Thymus (tissue), 11 donors: ENCODE data around the gene CX3CR1. TPM values are rescaled to one million over a fixed set of nuclear protein-coding genes. Genes with fewer than 3 reads are reported as not detected.
A peak's percentile ranks its signal among the peaks of the same experiment; 100 is the strongest.

Experiments used
- DNase-seq, 9 donors: peaks; one replicate each; pipeline ENCODE4 v3.0.0-alpha.2; 2013; ENCODE audit warnings: low spot score in 9 of 9, low read depth in 6 of 9, missing footprints in 1 of 9
- H3K27ac ChIP-seq, 2 donors: one replicate each; pipeline ENCODE4 v1.5.1; 2013; ENCODE audit warnings: control low read depth in 1 of 2, low read depth in 1 of 2, low read length in 1 of 2, mild to moderate bottlenecking in 1 of 2, moderate library complexity in 1 of 2
- H3K27me3 ChIP-seq, 2 donors: one replicate each; pipeline ENCODE4 v1.5.1; 2013; ENCODE audit warnings: low read length in 1 of 2; ENCODE audit not compliant: control insufficient read depth in 2 of 2, insufficient read depth in 1 of 2
- H3K36me3 ChIP-seq, 2 donors: one replicate each; pipeline ENCODE4 v1.5.1; 2013; ENCODE audit warnings: low read length in 1 of 2, mild to moderate bottlenecking in 1 of 2, moderate library complexity in 1 of 2; ENCODE audit not compliant: control insufficient read depth in 2 of 2, insufficient read depth in 2 of 2
- H3K4me1 ChIP-seq, 2 donors: one replicate each; pipeline ENCODE4 v1.5.1; 2013; ENCODE audit warnings: low read length in 2 of 2; ENCODE audit not compliant: control insufficient read depth in 2 of 2, insufficient read depth in 2 of 2
- H3K4me3 ChIP-seq, 2 donors: one replicate each; pipeline ENCODE4 v1.5.1; 2013; ENCODE audit warnings: low read length in 2 of 2, control low read depth in 1 of 2, mild to moderate bottlenecking in 1 of 2
- H3K9me3 ChIP-seq, 2 donors: one replicate each; pipeline ENCODE4 v1.5.1; 2013; ENCODE audit warnings: low read length in 1 of 2, mild to moderate bottlenecking in 1 of 2; ENCODE audit not compliant: control insufficient read depth in 2 of 2, insufficient read depth in 1 of 2
- WGBS: extraction: QIAGEN DNeasy Blood & Tissue Kit; methylation state at CpG from one replicate; pipeline ENCODE4 v1.1.7; 2013; 5-methylcytosine and 5-hydroxymethylcytosine counted together
- polyA plus RNA-seq: library from polyadenylated mRNA; stranded (reverse); fragments of 200-250 nt; gene quantifications from one replicate; pipeline ENCODE4 v1.2.3, GENCODE V29; 2013
- total RNA-seq: library from RNA; stranded (reverse); fragments of 120-200 nt; gene quantifications from one replicate; pipeline ENCODE4 v1.2.4, GENCODE V29; 2013
- donor health status: healthy.

CX3CR1 gene
- total and polyA plus RNA-seq, 2 donors: 0.55 to 2.3 TPM

DNA sequence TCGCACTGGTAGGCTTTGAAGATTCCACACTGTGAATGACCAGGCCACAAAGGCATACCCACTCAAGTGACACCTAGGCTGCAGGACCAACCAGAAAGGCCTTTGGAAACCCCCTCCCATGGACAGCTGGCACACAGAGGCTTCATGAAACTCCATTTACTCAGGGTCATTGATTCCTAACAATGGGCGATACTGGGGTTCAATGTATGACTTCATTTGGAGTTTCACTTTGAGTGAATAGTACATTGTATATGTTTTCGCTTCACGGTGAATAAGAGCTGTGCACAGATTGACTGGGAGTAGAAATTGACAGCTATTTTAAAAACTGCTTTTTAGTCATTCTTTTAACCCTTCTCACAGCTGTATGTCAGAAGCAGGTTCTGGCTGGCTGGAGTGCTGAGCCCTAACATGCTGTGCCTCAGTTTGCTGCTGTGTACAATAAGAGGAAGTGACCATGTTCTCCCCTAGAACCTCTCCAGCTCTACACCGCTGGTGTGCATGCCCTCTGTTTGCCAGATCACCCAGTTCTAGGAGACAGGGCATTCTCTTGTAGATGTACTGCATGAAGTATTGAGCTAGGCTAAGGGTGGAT is 15.4 kb upstream of the CX3CR1 start:
- peak overlapping the region in 1 of 2 donors; percentile 59 for H3K27ac ChIP-seq
- H3K4me3 ChIP-seq: no peak overlapping the region
- peaks cover 25 to 55% of the 10 kb centered on the region in 2 donors for H3K4me1 ChIP-seq
- no peaks in the 10 kb centered on the region for H3K27me3 ChIP-seq
- 94% methylated on average over 5 of the region's 5 CpGs for WGBS
- no peaks in the 10 kb centered on the region for H3K36me3 ChIP-seq
- H3K9me3 ChIP-seq: peaks cover 3 to 10% of the 10 kb centered on the region in 2 donors
- DNase-seq: peak in 1 of 9 donors; percentile 18

DNA sequence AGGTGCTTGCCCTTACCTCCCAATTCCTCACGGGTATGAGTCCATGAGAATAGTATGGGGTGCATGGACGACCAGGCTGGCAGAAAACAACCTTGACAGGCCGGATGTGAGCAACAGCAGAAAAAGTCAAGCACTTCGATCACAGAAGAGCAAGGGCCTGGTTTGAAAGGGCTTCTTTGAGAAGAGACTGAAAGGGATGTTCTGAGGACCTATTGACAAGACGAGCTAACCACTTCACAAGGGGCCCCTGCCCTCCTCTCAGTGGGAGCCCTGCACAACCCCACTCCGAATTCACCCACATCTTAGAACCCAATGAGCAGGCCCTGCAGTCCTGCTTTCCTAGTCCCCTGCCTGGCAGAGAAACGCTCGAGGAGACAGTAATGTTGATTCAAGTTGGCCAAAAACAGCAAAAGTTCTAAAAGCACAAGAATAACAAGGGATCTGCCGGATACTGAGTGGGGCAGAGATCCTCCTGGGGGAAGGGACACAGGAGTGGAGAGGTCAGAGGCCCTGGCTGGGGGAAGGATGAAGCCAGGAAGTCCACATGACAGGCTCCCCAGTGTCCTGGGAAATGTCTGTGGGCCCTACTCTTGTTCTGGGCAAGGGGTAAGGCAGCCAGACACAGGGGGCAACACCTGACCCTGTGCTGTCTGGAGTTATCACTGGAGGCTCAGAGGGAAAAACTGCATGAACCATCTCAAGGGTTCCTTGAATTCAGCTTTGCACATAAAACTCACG is 14.8 kb upstream of the CX3CR1 start:
- H3K4me1 ChIP-seq: peaks cover 25 to 62% of the 10 kb centered on the region in 2 donors
- peak overlapping the region; percentile 59 to 61 for H3K27ac ChIP-seq
- H3K9me3 ChIP-seq: peaks cover 3 to 10% of the 10 kb centered on the region in 2 donors
- DNase-seq: peak in 3 of 9 donors; percentile 37 to 78 (median 53)
- WGBS: 33% methylated on average over 10 of the region's 10 CpGs
- H3K27me3 ChIP-seq: no peaks in the 10 kb centered on the region
- H3K4me3 ChIP-seq: no peak overlapping the region
- H3K36me3 ChIP-seq: no peaks in the 10 kb centered on the region

DNA sequence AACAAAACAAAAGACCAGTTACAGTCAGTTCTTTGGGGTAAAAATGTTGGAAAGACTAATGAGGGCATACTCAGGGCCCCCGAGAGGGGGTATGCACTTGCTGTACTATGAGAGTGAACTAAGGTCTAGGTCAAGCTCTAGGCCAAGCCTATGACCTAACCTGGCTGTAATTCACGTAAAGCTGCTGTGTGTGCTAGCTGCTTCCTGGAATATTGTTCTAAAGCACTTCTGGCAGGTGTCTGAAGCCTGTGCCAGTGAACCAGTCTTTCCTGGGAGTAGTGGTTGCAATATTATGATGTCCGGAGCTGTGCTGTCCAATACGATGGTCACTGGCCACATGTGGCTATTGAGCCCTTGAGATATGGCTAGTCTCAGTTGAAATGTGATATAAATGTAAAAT is 13.1 kb upstream of the CX3CR1 start:
- Histone ChIP-seq H3K9me3 (peaks cover 0 to under 1% of the 10 kb centered on the region in 2 donors), H3K4me3 (no peak overlapping the region), H3K4me1 (peaks cover 28 to 74% of the 10 kb centered on the region in 2 donors), H3K27me3 (no peaks in the 10 kb centered on the region), H3K27ac (peak overlapping the region in 1 of 2 donors; percentile 54), H3K36me3 (no peaks in the 10 kb centered on the region)
- DNase-seq: no peak
- WGBS: 88% methylated on average over 4 of the region's 4 CpGs

DNA sequence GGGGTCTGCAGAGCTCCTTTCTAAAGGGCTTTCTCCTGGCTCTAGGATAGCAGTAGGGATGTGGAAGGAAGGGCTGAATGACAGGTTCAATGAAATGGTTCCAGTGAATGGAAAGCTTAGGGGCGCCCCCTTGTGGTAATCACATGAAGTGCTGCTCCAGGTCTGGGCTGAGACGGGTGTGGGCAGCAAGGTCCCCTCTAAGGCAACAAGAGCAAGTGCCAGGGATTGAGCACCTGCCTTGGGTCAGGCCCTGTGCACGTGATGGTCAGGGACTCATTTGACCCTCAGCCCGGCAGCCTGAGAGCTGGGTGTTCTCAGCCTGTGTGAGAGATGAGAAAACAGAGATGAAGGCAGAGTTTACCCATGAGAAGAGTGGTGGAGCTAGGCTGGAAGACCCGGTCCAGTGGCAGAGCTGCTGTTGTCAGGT is 12.1 kb upstream of the CX3CR1 start:
- Histone ChIP-seq H3K36me3 (no peaks in the 10 kb centered on the region), H3K4me1 (peaks cover 28 to 74% of the 10 kb centered on the region in 2 donors), H3K9me3 (no peaks in the 10 kb centered on the region), H3K4me3 (no peak overlapping the region), H3K27ac (no peak overlapping the region), H3K27me3 (no peaks in the 10 kb centered on the region)
- peak in 7 of 9 donors; percentile 43 to 80 (median 62) for DNase-seq
- WGBS: 37% methylated on average over 5 of the region's 5 CpGs

DNA sequence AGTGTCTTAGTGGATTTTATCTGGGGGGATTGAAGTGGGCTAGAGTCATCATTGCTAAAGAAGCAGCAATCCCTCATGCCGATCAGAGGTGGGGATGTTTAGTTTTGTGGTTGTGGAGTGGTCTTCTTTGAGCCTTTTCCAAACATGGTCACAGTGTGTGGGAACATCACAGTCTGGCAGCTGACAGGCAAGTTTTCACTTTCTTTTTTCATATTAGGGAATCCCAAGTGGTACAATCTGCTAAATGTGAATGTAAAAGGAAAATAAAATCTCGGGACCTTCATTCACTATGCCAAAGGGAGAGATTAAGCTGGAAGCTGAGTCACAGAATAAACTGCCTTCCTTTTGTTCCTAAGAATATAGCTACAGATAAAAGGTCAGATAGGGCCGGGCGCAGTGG is 10.4 kb upstream of the CX3CR1 start:
- H3K27me3 ChIP-seq: no peaks in the 10 kb centered on the region
- H3K27ac ChIP-seq: peak overlapping the region in 1 of 2 donors; percentile 21
- WGBS: 69% methylated on average over 4 of the region's 4 CpGs
- H3K4me3 ChIP-seq: no peak overlapping the region
- no peak for DNase-seq
- peaks cover 20 to 61% of the 10 kb centered on the region in 2 donors for H3K4me1 ChIP-seq
- H3K9me3 ChIP-seq: no peaks in the 10 kb centered on the region
- no peaks in the 10 kb centered on the region for H3K36me3 ChIP-seq

DNA sequence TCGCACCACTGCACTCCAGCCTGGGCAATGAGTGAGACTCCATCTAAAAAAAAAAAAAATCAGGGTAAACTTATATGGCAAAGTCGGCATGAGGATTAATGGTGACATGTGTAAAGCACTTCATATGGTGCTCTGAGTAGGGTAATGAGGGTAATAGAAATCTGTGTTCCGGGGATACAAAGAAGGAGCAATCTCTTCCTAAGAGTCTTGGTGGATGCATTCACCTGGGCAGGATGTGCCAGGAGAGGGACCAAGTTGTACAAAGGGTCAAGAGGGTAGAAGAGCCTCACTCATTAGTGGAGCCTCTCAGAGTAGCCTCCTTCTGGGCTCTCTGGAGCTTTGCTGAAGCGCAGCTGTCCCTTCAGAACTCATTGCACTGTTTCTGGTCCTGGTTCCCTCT is 9.3 kb upstream of the CX3CR1 start:
- H3K27ac ChIP-seq: no peak overlapping the region
- WGBS: 94% methylated on average over 4 of the region's 4 CpGs
- no peak for DNase-seq
- no peaks in the 10 kb centered on the region for H3K36me3 ChIP-seq
- no peak overlapping the region for H3K4me3 ChIP-seq
- H3K4me1 ChIP-seq: peaks cover 8 to 57% of the 10 kb centered on the region in 2 donors
- H3K27me3 ChIP-seq: no peaks in the 10 kb centered on the region
- no peaks in the 10 kb centered on the region for H3K9me3 ChIP-seq

DNA sequence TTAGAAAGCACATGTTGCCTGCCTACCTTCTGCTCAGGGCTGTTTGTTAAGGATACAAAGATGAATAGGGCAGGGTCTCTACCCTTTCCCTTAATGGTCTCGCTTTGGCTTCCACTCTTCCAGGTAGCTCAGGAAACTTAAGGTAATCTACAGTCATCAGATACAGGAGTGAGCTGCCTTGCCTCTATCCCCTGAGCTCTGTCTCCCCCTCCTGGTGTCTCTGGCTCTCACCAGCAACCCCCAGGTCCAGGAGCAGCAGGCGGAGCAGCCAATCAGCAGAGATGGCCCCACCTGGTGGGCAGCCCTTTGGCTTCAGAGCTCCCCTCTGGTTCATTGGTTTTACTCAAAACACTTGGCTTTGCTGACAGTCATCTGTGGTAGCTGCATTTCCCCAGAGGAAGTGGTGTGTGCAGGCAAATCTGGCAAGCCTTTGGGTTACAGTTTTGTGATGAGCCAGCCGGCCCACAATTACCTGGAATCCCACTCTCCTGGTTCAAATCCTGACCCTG is 8.5 kb upstream of the CX3CR1 start:
- no peak overlapping the region for H3K4me3 ChIP-seq
- DNase-seq: peak; percentile 70 to 93 (median 84)
- no peaks in the 10 kb centered on the region for H3K27me3 ChIP-seq
- H3K27ac ChIP-seq: no peak overlapping the region
- H3K4me1 ChIP-seq: peaks cover 7 to 51% of the 10 kb centered on the region in 2 donors
- no peaks in the 10 kb centered on the region for H3K36me3 ChIP-seq
- WGBS: 5% methylated on average over 3 of the region's 3 CpGs
- no peaks in the 10 kb centered on the region for H3K9me3 ChIP-seq

DNA sequence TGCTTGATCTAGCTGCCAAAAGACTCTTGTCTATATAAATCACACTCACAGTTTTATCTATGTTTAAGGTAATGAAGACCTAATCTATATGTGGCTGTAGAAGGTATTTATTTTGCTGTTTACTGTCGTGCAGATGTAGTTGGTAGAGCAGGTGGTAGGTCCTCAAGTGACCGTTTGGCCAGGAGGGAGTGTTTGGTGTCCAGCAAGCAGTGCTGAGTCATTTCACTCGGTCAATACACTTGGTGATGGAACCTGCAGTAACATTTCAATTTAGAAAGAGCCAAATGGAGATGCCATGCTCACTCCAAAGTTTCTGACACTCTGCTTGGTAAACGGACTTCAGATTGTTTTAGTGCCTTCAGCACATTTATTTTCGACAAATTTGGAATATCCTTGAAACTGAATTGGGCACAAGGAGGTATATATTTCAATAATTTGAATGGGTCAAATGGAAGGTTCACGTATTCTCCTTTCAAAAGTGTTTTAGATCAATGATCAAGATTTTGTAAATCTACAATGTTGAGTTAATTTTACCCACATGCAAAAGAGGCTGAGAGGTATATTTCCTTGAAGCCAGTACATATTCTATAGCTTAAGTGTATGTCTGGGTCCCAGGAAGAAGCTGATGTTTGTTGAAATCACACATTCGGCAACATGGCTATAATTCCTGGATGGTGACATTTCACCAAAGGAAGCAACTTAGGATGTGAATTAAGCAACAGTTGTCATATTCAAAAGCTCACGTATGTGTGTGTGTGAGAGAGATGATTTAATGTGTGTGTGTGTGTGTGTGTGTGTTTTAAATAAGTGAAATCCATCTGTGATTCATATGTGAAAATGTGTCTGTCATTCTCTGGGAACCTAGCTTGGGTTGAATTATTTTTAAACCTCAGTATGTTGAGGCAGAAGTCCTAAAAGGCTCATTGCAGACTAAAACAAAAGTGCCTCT is 7.7 kb upstream of the CX3CR1 start:
- Histone ChIP-seq H3K27ac (no peak overlapping the region), H3K36me3 (no peaks in the 10 kb centered on the region), H3K4me3 (no peak overlapping the region), H3K4me1 (peaks cover 3 to 43% of the 10 kb centered on the region in 2 donors), H3K9me3 (no peaks in the 10 kb centered on the region), H3K27me3 (no peaks in the 10 kb centered on the region)
- DNase-seq: no peak
- 87% methylated on average over 8 of the region's 8 CpGs for WGBS
